GM19372 (cell line): ENCODE results near the gene CTNNBIP1.
"Not testable (repeated sequence)": the region's sequence is repeated elsewhere in the genome, so short reads cannot be mapped to it uniquely, and the experiment has no call there.

Experiments used
- ATAC-seq: cut with Tn5 transposase; IDR thresholded peaks from one replicate; pipeline ENCODE4 v1.9.1; 2021; ENCODE audit warnings: mild to moderate bottlenecking, low read depth, moderate library complexity; ENCODE audit not compliant: unreplicated experiment

The CTNNBIP1 gene, protein sequence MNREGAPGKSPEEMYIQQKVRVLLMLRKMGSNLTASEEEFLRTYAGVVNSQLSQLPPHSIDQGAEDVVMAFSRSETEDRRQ

DNA sequence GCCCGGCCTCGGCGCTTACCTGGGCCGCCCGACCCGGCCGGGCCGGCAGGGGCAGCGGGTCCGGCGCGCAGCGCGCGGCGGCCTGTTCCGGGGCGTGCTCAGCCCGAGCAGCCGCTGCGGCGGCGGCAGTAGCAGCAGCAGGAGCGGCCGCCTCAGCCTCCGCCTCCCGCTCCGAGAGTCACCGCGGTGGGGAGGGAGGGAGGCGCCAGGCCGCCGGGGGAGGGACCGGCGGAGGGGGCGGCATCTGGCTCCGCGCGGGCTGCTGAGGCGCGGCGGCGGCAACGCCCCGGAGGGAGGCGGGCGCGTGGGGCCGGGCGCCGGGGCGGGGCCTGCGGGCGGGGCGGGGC, at the start of gene CTNNBIP1:
TSS of gene CTNNBIP1 (minus strand) at position 194 of the 347 bp plus-strand sequence. CDS start 38,205 bp downstream, outside the sequence.
- peak; percentile 71 for ATAC-seq

DNA sequence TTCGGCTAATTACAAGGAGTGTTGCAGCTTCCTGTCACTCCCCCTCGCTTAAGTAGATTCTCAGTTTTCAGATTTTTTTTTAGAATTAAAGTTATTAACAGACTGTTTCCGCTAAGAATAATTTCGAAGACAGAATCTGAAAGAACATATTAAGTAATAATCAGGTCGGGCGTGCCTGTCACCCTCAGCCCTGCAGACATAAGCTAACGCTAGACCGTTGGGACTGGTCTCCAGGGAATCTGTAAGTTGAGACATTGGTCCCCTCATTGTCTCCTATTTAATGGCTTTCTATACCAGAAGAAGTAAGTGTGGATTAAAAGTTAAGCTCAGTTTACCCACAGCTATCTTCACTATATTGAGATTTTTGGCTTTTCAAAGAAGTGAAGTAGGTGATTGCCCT, 47.7 kb upstream of the CTNNBIP1 start:
- no peak for ATAC-seq

DNA sequence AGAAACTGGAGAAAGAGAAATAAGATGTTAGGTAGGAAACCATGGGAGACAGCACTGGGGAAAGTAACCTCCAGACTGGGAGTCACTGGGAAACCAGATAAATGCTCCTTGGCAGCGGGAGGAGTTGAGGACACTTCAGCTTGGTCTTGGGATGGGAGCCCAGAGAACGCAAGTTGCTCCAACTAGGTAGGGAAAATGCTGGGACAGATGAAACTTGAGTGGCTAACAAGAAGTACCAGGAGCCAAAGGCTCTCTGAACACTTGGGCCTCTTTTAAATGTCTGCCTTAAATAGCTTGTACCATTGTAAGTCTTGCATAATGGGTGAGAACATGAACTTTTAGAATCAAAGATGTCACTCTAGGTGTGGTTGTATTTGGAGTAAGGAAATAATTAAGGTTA, 36.2 kb upstream of the CTNNBIP1 start:
- ATAC-seq, result no peak

DNA sequence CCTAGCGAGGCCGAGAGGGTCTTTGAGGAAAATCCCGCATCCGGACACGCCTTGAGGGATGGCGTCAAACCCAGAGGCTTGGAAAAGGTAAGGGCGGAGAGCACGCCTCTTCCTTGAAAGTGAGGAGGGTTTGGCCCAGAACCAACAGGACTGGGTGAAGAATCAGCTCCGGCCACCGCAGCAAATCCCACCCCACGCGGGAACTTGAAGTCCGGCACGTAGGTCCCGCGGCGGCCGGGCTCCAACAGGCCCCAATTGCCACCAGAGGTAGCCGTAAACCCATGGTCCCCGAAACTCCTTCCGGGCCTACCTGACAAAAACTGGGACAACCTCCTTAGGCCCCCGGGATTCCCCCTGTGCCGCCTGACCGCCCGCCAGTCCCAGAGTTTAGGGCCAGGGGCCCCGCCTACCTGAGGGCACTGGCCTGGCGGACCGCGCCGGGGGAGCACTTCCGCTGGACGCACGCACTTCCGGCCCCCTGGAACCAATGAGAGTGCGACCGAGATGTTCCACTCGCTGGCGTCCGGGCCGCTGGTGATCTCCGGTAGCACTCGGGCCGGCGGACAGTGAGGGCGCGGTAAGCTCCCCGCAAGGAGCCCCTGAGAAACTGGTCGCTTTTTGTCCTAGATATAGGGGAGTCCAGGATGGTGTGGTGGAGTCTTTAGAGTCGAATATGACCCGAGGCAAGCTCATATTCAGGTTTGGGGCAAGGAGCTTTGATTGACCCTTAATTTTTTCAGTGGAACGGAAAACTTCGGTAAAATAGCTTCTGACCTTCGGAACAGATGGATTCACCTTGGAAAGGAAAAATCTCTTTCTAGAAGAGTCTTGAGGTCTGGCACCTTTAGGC, 33.1 kb upstream of the CTNNBIP1 start, which contains the start of the genes LZIC and NMNAT1:
TSS of gene LZIC (minus strand) at position 453 of the 850 bp plus-strand sequence. CDS start 6,772 bp downstream, outside the sequence.
TSS of gene NMNAT1 (plus strand) at position 537 of the 850 bp plus-strand sequence. CDS start 28,599 bp downstream, outside the sequence.
- ATAC-seq, result peak; percentile 99

DNA sequence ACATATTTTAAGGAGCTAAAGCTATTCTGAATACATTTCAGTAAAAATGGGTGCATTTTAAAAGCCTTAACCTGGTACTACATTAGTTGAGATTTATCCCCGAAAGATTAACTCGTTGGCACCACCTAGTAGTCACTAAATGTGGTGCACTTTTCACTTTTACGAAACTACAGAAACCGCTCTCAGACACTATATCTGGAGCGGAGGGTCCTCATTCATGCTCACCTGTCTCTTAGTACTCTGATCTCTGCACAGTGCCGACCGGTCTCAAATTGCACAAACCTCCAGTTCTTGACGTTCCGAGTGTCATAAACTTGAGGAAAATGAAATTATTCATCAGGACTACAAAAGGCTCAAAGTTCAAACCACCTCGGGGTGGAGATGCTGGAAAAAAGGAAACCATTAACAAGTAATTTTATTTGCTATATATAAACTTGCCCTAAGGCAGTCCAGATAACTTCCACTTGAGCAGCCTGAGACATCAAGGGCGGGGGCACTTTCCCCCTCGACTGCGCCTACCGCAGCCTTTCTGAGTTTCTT, 32.4 kb upstream of the CTNNBIP1 start:
- no peak for ATAC-seq

DNA sequence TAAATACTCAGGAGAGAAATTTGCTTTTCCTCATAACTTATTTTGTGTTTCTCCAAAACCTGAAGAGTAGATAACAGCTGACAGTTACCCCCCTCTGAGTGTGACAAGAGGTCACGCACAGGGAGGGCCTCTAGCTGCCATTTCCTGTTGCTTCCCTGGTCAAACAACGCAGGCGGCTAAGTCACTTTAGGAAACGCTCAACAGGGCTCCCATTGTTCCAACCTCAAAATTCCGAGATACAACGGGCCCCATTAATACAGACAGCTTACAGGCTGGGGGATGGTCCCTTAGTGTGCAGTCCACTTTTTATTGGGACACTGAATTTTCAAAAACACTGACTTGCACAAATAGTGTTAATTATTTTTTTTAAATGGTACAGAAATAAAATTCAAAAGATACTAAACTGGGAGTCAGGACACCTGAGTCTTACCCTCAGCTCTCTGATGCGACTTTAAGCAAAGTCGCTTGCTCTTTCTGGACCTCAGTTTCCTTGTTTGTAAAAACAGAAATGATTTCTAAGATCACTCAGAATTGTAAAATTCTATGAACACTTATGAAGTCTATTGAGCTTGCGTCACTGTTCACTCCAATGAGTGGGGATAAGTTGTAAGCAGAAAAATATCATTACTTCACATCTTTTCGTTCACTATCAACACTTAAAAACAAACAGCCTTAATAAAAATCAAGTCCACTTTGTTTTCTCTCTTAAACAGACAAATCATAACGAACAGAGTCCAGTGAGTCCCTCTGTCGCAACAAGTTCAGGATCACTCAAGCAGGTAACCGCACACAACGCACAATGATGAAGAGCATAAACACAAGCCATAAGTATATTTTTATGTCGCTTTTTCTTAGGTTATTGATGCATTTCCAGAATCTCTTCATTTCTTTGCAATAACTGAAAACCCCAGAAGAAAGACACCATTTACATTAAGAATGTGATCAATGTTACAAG, 19.6 kb upstream of the CTNNBIP1 start:
- no peak for ATAC-seq

DNA sequence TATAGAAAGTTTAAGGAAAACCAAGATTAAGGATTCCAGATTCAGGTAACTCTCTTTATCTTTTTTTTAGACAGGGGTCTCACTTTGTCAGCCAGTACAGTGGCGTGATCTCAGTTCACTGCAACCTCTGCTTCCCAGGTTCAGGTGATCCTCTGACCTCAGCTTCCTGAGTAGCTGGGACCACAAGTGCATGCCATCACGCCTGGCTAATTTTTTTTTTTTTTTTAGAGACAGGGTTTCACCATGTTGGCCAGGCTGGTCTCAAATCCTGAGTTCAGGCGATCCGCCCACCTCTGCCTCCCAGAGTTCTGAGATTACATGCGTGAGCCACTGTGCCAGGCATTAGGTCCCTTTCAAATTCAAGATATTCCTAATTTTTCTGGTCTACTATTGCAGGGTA, 17.2 kb upstream of the CTNNBIP1 start:
- ATAC-seq, result no peak

DNA sequence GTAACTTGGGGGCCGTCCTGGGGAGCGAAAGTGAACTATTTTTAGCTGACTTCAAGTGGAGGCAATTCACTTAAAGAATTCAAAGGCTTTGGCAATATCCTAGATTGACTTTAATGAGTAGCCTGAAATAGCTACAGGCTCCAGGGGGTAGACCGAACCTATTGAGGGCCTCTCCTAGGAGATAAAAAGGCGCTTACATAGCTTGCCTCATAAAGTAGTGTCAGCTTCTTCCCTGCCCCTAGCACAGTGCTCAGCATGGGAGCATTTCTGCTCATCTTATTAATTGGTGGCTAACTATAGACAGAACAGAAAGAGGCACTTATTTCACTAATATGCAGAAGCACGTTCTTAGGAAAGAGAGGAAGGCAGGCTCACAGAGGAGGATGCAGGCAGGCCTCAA, 12.3 kb upstream of the CTNNBIP1 start:
- ATAC-seq, result no peak

DNA sequence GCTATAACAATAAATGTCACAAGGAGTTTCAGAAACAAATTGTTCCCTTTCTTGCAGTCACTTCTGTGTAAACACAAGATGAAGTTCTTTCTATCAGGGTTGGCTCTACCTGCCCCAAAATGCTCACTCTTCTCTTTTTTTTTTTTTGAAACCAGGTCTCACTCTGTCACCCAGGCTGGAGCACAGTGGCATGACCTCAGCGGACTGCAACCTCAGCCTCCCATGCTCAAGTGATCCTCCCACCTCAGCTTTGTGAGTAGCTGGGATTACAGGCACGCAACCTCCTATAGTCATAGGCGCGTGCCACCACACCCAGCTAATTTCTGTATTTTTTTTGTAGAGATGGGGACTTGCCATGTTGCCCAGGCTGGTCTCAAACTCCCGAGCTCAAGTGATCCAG, 10.5 kb upstream of the CTNNBIP1 start:
- ATAC-seq, result no peak

DNA sequence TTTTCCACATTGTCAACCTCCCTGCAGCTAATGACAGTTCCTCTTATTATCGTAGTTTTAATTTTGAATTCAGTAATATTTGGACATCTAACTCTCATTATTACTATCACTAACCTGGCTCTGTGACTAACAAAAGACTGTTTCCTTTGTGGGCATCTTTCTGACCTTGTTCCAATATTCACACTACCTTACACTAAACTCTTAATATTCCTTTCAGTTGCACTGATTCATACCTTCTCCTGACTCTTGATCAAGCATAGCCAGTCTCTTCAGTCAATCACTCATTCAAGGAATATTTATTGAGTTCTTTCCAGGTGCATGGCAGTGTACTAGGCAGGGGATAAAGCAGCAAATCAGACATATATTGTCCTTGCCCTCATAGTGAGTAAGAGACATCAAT, 7.8 kb upstream of the CTNNBIP1 start:
- ATAC-seq, result no peak

DNA sequence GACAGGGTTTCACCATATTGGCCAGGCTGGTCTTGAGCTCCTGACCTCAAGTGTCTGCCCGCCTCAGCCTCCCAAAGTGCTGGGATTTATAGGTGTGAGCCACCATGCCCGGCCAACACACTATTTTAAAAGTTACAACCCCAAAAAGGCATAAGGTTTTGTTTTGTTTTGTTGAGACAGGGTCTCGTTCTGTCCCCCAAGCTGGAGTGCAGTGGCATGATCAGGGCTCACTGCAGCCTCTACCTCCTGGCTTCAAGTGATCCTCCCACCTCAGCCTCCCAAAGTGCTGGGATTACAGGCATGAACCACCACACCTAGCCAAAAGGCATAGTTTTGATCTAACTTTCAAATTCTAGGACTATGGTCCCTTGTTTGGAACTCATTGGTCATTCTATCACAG, 7.4 kb upstream of the CTNNBIP1 start:
- not testable (repeated sequence) for ATAC-seq

DNA sequence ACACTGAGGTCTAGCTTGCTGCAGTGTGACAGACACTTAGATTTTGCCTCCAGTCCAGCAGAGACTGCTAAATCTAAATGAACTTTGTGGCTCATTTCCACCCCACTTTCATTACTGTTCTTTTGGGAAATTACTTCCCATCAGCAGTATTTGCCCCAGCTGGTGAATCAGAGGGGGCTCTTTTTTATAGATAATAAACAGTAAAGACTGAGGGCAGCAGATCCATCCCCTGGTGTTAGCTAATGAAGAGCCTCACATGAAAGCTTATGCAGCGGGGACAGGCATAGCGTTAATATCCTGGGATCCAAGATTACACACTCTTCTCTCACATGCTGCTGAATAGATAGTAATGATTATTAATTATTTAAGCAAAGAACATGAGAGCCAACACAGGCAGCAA, 6.4 kb upstream of the CTNNBIP1 start:
- no peak for ATAC-seq

DNA sequence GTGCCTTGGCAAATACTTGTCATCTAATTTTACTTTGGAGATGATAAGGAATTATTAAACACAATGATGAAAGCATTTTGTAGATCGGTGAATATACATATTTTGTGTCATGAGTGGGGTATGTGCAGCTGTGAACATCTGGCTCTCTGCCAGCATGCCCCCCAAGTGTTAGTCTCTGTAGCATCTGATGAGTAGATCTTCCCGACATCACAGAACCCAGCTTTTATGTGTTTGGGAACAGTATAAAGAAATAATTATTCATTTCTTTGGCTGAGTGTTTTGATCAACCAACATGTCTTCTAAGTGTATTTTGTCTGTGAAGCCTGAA, 4.5 kb upstream of the CTNNBIP1 start:
- no peak for ATAC-seq

DNA sequence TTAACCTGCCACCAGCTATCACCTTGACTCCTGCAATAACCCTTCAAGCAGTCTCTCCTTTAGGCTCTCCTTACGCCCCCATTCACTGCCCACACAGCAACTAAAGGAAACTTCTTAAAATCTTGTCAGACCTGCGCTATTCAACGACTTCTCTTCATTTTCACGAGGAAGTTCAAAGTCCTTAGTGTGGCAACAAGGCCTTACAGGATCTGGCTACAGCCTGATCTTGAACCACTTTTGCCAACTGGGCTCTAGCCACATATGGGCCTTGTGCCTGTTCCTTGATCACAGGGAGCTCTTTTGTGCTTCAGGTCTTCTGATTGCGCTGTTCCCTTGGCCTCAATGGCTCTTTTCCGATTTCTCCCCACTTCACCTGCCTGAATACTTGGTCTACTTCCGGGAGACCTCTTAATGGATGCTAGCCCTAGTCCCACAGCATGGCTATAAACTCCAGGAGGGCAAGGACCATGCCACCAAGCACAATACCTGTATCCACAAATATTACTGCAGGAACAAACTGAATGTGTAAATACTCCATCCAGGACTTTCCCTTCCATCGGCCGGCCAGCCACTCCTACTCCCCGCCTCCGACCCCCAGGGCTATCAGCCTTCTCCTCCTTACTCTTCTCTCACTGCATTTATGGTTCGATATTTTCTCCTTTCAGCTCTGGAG, 2.3 kb upstream of the CTNNBIP1 start:
- ATAC-seq, result no peak

DNA sequence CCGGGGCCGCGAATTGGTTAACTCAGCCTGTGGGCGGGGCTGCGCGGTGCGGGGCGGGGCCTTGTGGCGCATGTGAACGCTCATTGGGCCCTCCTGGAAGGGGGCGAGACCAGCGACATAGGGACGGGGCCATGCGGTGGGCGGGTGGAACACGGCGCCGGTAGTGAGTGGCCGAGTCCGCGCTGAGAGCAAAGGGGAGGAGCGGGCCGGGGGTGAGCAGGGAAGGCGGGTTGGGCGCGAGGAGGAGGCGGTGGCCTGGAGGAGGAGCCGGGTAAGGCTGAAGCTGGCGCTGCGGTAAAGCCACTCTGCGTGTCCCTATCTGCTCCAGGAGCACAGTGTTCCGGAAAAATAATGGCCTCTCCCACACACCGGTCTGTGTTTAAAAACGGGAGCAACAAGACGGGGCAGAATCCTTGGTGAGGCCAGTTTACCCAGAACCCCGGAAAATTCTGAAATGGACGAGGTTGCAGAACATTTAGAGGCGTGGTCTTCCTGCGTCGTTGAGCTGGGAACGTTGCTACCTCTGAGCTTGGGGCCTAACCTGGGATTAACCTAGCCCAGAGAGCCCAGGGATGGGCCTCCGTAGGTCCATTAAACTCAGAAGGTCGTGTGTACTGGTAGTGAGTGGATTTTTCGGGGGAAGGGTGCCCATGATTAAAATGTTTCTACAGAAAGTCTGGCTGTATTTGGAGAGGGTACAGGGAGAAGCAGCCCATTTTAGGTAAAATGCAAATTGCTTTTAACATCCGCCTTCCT, 532 bp upstream of the CTNNBIP1 start:
- peak; percentile 93 for ATAC-seq

DNA sequence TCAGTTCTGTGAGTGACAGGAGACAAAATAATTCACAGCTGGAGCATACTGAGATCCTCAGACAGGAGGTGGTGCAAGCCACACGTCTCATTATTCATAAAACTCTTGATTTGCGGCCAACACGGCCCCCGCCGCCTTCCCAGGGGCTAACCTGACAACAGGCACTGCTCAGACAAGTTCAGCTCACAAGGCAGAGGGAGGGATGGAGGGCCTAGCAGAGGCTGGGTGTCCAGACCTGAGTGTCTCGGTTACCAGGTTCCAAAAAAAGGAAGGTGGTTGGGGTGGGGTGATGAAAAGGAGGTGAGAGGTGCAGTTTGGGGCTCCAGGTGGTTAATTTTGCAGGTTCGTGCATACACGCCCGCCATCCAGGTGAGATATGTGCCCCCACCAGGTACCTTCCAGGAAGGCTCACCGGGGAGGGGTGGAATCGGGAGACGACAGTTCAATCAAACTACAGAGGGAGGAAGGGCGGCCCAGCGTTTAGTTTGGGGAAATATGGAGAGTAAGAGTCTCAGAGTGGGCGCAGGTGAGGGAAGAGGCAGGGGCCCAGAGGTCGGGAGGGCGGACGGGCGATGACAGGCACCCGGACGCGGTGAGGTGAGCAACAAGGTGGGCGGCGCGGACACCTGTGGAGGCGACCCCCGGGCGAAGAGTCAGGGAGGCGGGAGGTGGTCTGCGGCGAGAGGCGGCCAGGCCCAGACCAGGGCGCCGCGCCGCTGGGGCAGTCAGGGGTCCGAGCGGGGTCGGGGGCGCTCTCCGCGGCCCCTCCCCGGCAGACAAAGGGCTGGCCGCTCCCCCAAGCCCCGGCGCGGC, 629 bp downstream of the CTNNBIP1 start:
- ATAC-seq, result peak; percentile 7

DNA sequence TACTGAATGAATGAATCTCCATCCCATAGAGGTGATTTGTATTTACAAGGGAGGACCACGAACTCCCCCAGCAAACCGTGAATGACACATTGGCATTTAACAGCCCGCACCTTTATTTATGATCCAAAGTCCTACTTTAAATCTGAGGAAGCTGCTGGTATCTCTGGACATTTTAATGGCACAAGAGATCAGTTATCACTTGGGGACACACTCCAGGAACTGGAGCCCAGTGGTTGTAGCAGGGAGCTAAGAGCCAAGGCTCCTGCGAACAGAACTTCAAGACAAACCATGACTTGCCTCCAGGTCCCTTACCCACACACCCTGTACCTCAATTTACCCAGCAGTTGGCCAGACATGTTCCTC, 1.2 kb downstream of the CTNNBIP1 start:
- no peak for ATAC-seq

DNA sequence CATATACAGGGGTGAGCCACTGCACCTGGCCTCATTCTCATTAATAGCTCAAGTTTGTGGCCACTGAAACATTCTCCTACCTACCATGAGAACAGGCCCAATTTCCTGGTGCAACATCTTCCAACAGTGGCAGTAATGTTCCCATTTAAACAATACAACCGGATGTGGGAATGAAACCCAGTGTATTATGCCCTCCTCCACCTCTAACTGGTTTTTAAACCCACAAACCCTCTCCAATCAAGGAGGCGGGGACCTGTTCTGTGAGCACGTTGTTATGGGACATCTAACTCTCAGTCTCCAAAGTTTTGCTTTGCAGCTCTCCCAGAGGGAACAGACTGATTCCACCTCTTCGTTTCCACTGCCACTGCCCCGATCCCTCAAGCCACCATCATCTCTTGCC, 2.6 kb downstream of the CTNNBIP1 start:
- no peak for ATAC-seq

DNA sequence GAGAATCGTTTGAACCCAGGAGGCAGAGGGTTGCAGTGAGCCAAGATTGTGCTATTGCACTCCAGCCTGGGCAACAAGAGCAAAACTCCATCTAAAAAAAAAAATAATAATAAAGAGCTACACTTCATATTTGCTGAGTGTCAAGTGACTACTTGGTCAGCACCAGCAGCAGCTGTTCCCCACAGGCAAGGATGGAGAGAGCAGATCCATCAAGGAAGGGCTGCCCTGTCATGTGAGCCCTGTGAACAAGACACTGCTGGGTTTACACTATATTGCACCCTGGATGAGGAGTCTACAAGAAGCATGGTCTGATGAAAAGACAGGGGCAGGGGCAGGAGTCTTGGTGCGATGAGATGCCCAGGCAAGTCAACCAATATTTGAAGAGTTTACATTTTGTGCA, 3.6 kb downstream of the CTNNBIP1 start:
- no peak for ATAC-seq
